Ovary (tissue), 9 donors: ENCODE measurements around the gene CAMKMT. TPM values are rescaled to one million over a fixed set of nuclear protein-coding genes. Genes with fewer than 3 reads are reported as not detected.

Experiments
- DNase-seq, 5 donors: peaks; one replicate each; pipeline ENCODE4 v3.0.0-alpha.2; 2019 to 2020
- H3K27ac ChIP-seq, 2 donors: fragments of 200-600 bp; one replicate each; pipeline versions ENCODE4 v1.5.1 to v1.8.0; 2019 to 2022
- H3K27me3 ChIP-seq: fragments of 200-600 bp; one replicate; pipeline ENCODE4 v1.8.0; 2022
- H3K36me3 ChIP-seq: fragments of 200-600 bp; sonication (generic); one replicate; pipeline ENCODE4 v1.5.1; 2019
- H3K4me1 ChIP-seq: one replicate; pipeline ENCODE4 v1.8.1; 2013; ENCODE audit warnings: mild to moderate bottlenecking, moderate library complexity; ENCODE audit not compliant: insufficient read depth
- H3K4me3 ChIP-seq: fragments of 200-600 bp; sonication (generic); one replicate; pipeline ENCODE4 v1.5.1; 2017
- H3K9me3 ChIP-seq, 2 donors: fragments of 200-600 bp in 1 of 2; sonication (generic) in 1 of 2; one replicate each; pipeline versions ENCODE4 v1.5.1 to v1.8.1; 2013 to 2019; ENCODE audit warnings: mild to moderate bottlenecking in 1 of 2, moderate library complexity in 1 of 2
- EP300 ChIP-seq: sonication (generic); formaldehyde crosslinking; IDR thresholded peaks from one replicate; pipeline ENCODE4 v1.6.1; 2017; ENCODE audit warnings: antibody characterized with exemption
- POLR2A ChIP-seq: fragments of 450-650 bp; IDR thresholded peaks from one replicate; pipeline ENCODE4 v1.6.1; 2017; ENCODE audit warnings: antibody characterized with exemption, mild to moderate bottlenecking, moderate library complexity
- WGBS, 3 donors: extraction: QIAGEN DNeasy Blood & Tissue Kit in 1 of 3; methylation state at CpG; one replicate each; pipeline versions ENCODE4 v1.1.5 to v1.1.7; 2013 to 2017; 5-methylcytosine and 5-hydroxymethylcytosine counted together
- intact Hi-C, 4 donors: fragments of 100-400 bp; cut with DNase I; formaldehyde crosslinking; loops; one replicate each; pipeline versions ENCODE4 v1.11.0 to v1.15.1; 2022 to 2023
- polyA plus RNA-seq, 2 donors: library from polyadenylated mRNA; stranded (reverse); fragments of 200-250 nt in 1 of 2; fragments of 350-450 nt in 1 of 2; fragmentation: Illumina TruSeq in 1 of 2; extraction: RNeasy Lipid Tissue Mini Kit (QIAGEN cat#74804) in 1 of 2; gene quantifications; one replicate each; pipeline ENCODE4 v1.2.3, GENCODE V29; 2013 to 2014
- total RNA-seq, 7 donors: library from RNA; depleted of rRNA in 2 of 7; stranded (reverse); fragments of >200 nt in 2 of 7; fragmentation: NEBNext Ultra II Directional in 3 of 7; extraction: Animal tissue kit (Norgen Biotek cat#: 25700) in 3 of 7; gene quantifications; one replicate each; pipeline versions ENCODE4 v1.1.0 to v1.2.4, GENCODE V29; 2016 to 2023
- TF ChIP-seq, protein P1 (sequence below), 3 donors: fragments of 450-650 bp in 2 of 3; fragments of 200-600 bp in 1 of 3; IDR thresholded peaks; one replicate each; pipeline versions ENCODE4 v1.5.1 to v1.8.0; 2016 to 2022; ENCODE audit warnings: antibody characterized with exemption in 3 of 3, mild to moderate bottlenecking in 1 of 3
- donor health status: DM: no; HTN: no; CAD: no; lungs with moderate emphysema.
- donor health status: DM: no; HTN: no; CAD: no.
- donor health status: Bipolar disorder and iron deficiency.
- donor health status: DM: yes; HTN: yes; CAD: no.
- donor health status: DM: no; HTN: no; CAD: no.
- donor health status: DM: yes; HTN: yes; CAD: no.

CAMKMT gene
- total and polyA plus RNA-seq, 9 donors: 3.5 to 10.7 (median 8.9) TPM

DNA sequence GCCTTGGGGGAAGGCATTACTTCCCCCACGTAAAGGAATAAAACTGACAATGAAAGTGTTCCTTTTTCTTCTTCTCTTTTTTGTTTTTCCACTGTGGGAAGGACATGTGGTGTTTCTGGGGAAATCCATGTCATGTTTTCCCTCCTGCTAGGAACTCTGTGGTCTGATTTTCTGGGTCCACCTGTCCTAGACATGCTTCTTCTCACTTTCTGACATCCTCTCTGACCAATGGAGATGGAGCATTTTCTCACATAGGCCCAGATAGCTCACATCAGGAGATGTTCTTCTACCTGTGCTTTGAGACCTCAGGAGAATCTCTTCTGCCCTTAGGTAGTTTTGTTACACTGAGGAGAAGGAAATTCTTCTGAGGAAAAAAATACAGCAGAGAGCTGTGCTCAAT is 327.8 kb downstream of the CAMKMT start:
- no peak for DNase-seq
- no peaks in the 10 kb centered on the region for H3K27me3 ChIP-seq
- no peak overlapping the region for H3K4me3 ChIP-seq
- no peaks in the 10 kb centered on the region for H3K4me1 ChIP-seq
- no peaks in the 10 kb centered on the region for H3K36me3 ChIP-seq
- H3K9me3 ChIP-seq: no peaks in the 10 kb centered on the region
- 85 to 100% (median 96%) methylated on average over 1 of the region's 1 CpG for WGBS, 3 donors
- TF ChIP-seq EP300: no peak
- no peak overlapping the region for H3K27ac ChIP-seq
- intact Hi-C loops: no loop called here

DNA sequence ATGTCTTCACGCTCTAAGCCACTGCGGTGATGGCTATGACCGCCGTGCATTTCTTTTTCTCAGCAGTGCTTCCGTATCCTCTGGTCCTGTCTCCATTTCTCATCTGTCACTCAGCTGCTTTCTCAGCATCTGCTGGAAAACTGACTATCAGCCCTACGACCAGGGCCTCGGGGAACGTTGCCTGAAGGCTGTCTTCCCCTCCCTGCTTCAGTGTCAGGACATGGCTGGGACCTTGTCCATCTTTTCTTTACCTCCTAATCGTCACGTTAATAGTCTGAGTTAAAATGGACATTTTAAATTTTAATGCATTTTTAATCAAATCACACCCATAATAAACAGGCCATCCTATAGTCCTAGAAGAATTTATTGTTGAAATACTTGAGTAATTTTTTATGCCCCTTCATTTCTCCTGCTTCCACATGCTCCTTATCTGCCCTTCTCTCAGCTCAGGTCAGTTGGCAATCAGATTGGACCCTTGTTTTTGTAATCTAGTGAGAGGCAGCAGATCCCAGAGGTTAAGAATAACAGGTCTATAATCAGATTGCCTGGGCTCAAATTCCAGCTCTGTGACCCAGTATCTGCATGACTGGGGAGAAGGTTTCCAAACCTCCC is 329.5 kb downstream of the CAMKMT start:
- Histone ChIP-seq H3K4me1 (no peaks in the 10 kb centered on the region), H3K27ac (no peak overlapping the region), H3K4me3 (no peak overlapping the region), H3K27me3 (no peaks in the 10 kb centered on the region), H3K9me3 (no peaks in the 10 kb centered on the region), H3K36me3 (no peaks in the 10 kb centered on the region)
- TF ChIP-seq, protein P1, sequence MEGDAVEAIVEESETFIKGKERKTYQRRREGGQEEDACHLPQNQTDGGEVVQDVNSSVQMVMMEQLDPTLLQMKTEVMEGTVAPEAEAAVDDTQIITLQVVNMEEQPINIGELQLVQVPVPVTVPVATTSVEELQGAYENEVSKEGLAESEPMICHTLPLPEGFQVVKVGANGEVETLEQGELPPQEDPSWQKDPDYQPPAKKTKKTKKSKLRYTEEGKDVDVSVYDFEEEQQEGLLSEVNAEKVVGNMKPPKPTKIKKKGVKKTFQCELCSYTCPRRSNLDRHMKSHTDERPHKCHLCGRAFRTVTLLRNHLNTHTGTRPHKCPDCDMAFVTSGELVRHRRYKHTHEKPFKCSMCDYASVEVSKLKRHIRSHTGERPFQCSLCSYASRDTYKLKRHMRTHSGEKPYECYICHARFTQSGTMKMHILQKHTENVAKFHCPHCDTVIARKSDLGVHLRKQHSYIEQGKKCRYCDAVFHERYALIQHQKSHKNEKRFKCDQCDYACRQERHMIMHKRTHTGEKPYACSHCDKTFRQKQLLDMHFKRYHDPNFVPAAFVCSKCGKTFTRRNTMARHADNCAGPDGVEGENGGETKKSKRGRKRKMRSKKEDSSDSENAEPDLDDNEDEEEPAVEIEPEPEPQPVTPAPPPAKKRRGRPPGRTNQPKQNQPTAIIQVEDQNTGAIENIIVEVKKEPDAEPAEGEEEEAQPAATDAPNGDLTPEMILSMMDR (IDR thresholded peaks at IDR 0.05): no peak
- TF ChIP-seq POLR2A (no peak), EP300 (no peak)
- intact Hi-C loops: no loop called here
- 87 to 88% (median 88%) methylated on average over 10 of the region's 10 CpGs for WGBS, 3 donors
- no peak for DNase-seq

DNA sequence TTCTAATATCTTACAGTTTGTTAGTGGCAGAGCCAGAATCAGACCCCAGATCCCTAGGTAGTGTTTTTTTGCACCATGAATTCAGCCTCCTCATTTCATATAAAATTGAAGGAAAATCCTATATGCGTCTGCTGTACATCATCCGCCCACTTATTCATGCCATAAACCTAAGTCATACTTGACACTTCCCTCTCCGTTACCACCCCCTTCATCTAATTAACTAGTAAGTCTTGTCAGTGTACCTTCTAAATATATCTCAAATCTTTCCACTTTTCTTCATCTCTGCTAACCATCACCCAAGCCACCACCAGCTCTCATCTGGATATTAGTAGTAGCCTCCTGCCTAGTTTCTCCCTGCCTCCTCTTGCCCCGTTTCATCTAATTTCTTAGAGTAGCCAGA is 331.1 kb downstream of the CAMKMT start:
- H3K4me1 ChIP-seq: no peaks in the 10 kb centered on the region
- H3K36me3 ChIP-seq: no peaks in the 10 kb centered on the region
- no peak overlapping the region for H3K27ac ChIP-seq
- no peaks in the 10 kb centered on the region for H3K9me3 ChIP-seq
- 88 to 93% (median 89%) methylated on average over 4 of the region's 4 CpGs for WGBS, 3 donors
- no peak overlapping the region for H3K4me3 ChIP-seq
- no peaks in the 10 kb centered on the region for H3K27me3 ChIP-seq
- TF ChIP-seq, protein P1 (IDR thresholded peaks at IDR 0.05): no peak
- TF ChIP-seq EP300: no peak
- TF ChIP-seq POLR2A: no peak
- DNase-seq: no peak
- intact Hi-C loops: no loop called here

DNA sequence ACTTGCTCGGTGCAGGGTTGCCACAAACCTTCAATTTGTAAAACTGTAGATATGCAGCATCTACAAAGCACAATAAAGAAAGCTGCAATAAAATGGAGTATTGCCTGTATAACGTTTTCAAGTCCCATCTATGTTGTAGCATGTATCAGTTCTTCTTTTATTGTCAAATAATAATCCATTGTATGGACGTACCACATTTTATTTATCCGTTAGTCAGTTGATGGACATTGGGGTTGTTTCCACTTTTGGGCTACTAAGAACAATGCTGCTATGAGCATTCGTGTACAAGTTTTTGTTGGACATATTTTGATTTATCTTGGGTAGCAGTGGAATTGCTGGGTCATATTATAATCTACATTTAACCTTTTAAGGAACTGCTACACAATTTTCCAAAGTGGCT is 339.1 kb downstream of the CAMKMT start:
- 90 to 94% (median 92%) methylated on average over 5 of the region's 5 CpGs for WGBS, 3 donors
- H3K36me3 ChIP-seq: no peaks in the 10 kb centered on the region
- H3K4me3 ChIP-seq: no peak overlapping the region
- no peak overlapping the region for H3K27ac ChIP-seq
- H3K27me3 ChIP-seq: no peaks in the 10 kb centered on the region
- no peaks in the 10 kb centered on the region for H3K4me1 ChIP-seq
- no peak for DNase-seq
- H3K9me3 ChIP-seq: no peaks in the 10 kb centered on the region
- TF ChIP-seq EP300 (no peak), POLR2A (no peak)
- TF ChIP-seq, protein P1 (IDR thresholded peaks at IDR 0.05): no peak
- intact Hi-C loops: no loop called here

DNA sequence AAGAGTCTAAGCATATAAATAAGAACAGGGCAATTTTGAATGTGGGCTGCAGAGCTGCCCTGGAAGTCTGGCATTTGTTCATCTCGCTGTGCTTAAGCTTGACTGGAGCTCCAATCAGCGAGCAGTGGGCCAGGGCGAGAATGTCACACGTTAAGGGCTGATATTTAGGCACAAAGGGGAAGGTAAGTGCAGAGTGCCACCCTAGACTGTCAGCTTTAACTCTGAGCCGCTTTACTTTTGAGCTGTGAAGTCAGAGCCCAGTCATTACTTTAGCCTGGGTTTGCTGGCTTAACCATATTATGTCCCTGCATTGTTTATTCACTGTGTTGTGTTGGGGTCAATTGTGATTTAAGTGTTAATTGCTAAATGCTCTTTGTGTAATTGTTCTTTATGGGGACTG is 343.6 kb downstream of the CAMKMT start:
- TF ChIP-seq, protein P1 (IDR thresholded peaks at IDR 0.05): no peak
- H3K27ac ChIP-seq: no peak overlapping the region
- WGBS, 3 donors: 79 to 81% (median 80%) methylated on average over 5 of the region's 5 CpGs
- no peaks in the 10 kb centered on the region for H3K9me3 ChIP-seq
- no peak for DNase-seq
- intact Hi-C loops: no loop called here
- no peaks in the 10 kb centered on the region for H3K36me3 ChIP-seq
- no peak overlapping the region for H3K4me3 ChIP-seq
- no peaks in the 10 kb centered on the region for H3K27me3 ChIP-seq
- no peaks in the 10 kb centered on the region for H3K4me1 ChIP-seq
